HEK293T (cell line): ENCODE data around the gene SOCS4.

Experiments used
- ARNT ChIP-seq: fragments of 450-650 bp; IDR thresholded peaks from 2 replicates; pipeline ENCODE4 v1.6.1; 2017; ENCODE audit warnings: mild to moderate bottlenecking
- ELF4 ChIP-seq: fragments of 450-650 bp; IDR thresholded peaks from 2 replicates; pipeline ENCODE4 v1.6.1; 2017; ENCODE audit warnings: antibody characterized with exemption
- FOXA1 ChIP-seq: fragments of 450-650 bp; IDR thresholded peaks from 2 replicates; pipeline ENCODE4 v1.6.1; 2016; ENCODE audit warnings: mild to moderate bottlenecking
- FOXK2 ChIP-seq: fragments of 450-650 bp; IDR thresholded peaks from 2 replicates; pipeline ENCODE4 v1.6.1; 2016; ENCODE audit warnings: mild to moderate bottlenecking
- FOXM1 ChIP-seq: fragments of 450-650 bp; IDR thresholded peaks from 2 replicates; pipeline ENCODE4 v1.6.1; 2017; ENCODE audit warnings: mild to moderate bottlenecking, borderline replicate concordance
- HDGF ChIP-seq: fragments of 450-650 bp; IDR thresholded peaks from 2 replicates; pipeline ENCODE4 v1.6.1; 2017; ENCODE audit warnings: antibody characterized with exemption, borderline replicate concordance
- L3MBTL2 ChIP-seq: fragments of 450-650 bp; conservative IDR thresholded peaks from 2 replicates; pipeline ENCODE4 v1.6.1; 2016; ENCODE audit warnings: mild to moderate bottlenecking
- SP1 ChIP-seq: fragments of 450-650 bp; IDR thresholded peaks from 2 replicates; pipeline ENCODE4 v1.6.1; 2017
- SUZ12 ChIP-seq: fragments of 450-650 bp; IDR thresholded peaks from 2 replicates; pipeline ENCODE4 v1.6.1; 2016; ENCODE audit warnings: mild to moderate bottlenecking
- TARDBP ChIP-seq: fragments of 450-650 bp; IDR thresholded peaks from 2 replicates; pipeline ENCODE4 v1.6.1; 2016
- ZNF384 ChIP-seq: fragments of 450-650 bp; IDR thresholded peaks from 2 replicates; pipeline ENCODE4 v1.6.1; 2016

GRCh38 chr14:55051165-55051422 is 24.1 kb downstream of the SOCS4 start:
- TF ChIP-seq FOXK2 (no peak), SUZ12 (no peak), ELF4 (no peak), FOXA1 (no peak), FOXM1 (no peak), TARDBP (no peak), SP1 (no peak), HDGF (no peak), ZNF384 (no peak), L3MBTL2 (no peak; the same call in none of the 2 replicates), ARNT (no peak)
